ENCODE results near the gene OR51S1.

OR51S1 gene

GRCh38 chr11:4848908-4849532, at the start of gene OR51S1:
TSS of gene OR51S1 (minus strand) at chr11:4849208. CDS start at chr11:4849208, 0 bp downstream.
- no peak for DNase-seq (ENCODE audit: low read depth)
- H3K4me3 ChIP-seq (ENCODE audit: control insufficient read depth, low read depth, low read length): no peak within 1 kb of the TSS
- no peak for TF ChIP-seq CTCF (conservative IDR thresholded peaks at IDR 0.05; ENCODE audit: control insufficient read depth, insufficient read depth, low read depth, low read length)

DNA sequence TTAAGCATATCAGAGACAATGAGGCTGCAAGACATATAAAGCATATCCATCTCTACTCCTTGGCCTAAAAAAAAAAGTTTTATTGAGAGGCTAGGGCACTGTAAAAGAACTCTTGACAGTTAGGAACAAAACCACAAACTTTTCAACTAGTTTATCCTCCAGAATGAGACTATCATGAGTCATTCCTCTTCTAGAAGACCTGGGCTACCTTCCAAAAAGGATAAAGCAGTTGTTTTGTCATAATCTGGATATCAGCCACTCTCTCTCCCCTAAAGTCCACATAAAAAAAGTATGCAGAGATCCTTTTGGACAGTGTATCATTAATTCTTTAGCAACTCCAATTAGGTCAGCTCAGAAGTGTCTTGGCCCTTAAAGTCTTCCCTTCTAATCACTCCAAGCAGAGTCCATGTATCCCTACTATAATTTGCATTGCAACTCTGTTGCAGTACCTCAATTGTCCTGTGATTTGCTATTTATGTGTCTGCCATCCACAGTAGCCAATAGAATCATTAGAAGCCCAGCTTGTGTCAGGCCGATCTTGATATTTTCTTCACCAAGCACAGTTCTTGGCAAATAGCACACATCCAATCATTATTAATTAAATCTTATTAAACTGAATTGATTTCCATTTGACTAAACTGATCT, 43.1 kb upstream of the OR51S1 start:
- TF ChIP-seq CTCF (conservative IDR thresholded peaks at IDR 0.05; ENCODE audit: control insufficient read depth, insufficient read depth, low read depth, low read length): peak; percentile 14
- H3K4me3 ChIP-seq (ENCODE audit: control insufficient read depth, low read depth, low read length): no peak overlapping the region
- peak; percentile 92 for DNase-seq (ENCODE audit: low read depth)

DNA sequence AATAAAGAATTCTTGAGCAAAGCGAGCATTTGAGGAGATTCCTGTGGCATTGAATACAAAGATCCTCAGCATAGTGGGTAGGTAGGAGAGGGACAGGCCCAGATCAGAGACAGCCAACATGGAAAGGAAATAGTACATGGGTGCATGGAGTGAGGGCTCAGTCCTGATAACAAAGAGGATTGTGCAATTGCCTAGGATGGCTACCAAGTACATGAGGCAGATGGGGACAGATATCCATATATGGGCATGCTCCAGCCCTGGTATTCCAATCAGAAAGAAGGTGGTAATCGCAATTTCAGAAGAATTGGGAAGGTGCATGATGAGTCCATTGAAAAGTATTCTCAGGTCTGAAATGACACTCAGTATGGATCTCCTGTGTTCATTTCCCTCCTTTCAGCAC, 41.3 kb upstream of the OR51S1 start:
- no peak overlapping the region for H3K4me3 ChIP-seq (ENCODE audit: control insufficient read depth, low read depth, low read length)
- DNase-seq (ENCODE audit: low read depth): no peak
- TF ChIP-seq CTCF (conservative IDR thresholded peaks at IDR 0.05; ENCODE audit: control insufficient read depth, insufficient read depth, low read depth, low read length): no peak

GRCh38 chr11:4887591-4887990, 38.6 kb upstream of the OR51S1 start:
- no peak for DNase-seq (ENCODE audit: low read depth)
- H3K4me3 ChIP-seq (ENCODE audit: control insufficient read depth, low read depth, low read length): no peak overlapping the region
- no peak for TF ChIP-seq CTCF (conservative IDR thresholded peaks at IDR 0.05; ENCODE audit: control insufficient read depth, insufficient read depth, low read depth, low read length)

- DNase-seq (ENCODE audit: low read depth): no peak
- no peak for TF ChIP-seq CTCF (conservative IDR thresholded peaks at IDR 0.05; ENCODE audit: control insufficient read depth, insufficient read depth, low read depth, low read length)
- H3K4me3 ChIP-seq (ENCODE audit: control insufficient read depth, low read depth, low read length): no peak overlapping the region
Observed at GRCh38 chr11:4886186-4886585, 37.2 kb upstream of the OR51S1 start.

DNA sequence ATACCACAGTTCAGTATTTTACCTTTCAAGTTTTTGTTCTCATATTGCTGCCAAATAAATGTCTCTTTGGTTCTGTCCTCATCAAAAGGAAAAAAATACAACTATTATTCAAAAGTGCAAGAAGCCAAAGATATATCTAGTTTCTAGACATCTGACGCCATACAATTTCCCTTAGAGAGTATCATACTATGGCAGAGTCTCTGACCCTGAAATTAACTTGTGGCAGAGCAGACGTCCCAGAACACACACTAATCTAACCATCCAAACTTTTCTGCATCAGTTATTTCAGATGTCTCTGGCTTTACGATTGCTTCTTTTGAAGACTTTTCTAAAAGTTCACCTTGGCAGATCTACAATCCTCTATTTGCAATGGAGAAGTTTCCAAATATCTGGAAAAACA, 35.4 kb upstream of the OR51S1 start:
- H3K4me3 ChIP-seq (ENCODE audit: control insufficient read depth, low read depth, low read length): no peak overlapping the region
- DNase-seq (ENCODE audit: low read depth): no peak
- no peak for TF ChIP-seq CTCF (conservative IDR thresholded peaks at IDR 0.05; ENCODE audit: control insufficient read depth, insufficient read depth, low read depth, low read length)
